Measurements from ENCODE around the gene SLC15A4. TPM values are rescaled to one million over a fixed set of nuclear protein-coding genes. Genes with fewer than 3 reads are reported as not detected.
"Not testable (repeated sequence)": the region's sequence is repeated elsewhere in the genome, so short reads cannot be mapped to it uniquely, and the experiment has no call there.

The SLC15A4 gene
- total and polyA plus RNA-seq, 2 donors (not counting 3 experiments of a cell fraction or from before 2014, with no cell fraction given): 19.6 to 24.5 TPM

- Histone ChIP-seq H3K9me1 (replicated peaks; ENCODE audit: control insufficient read depth, extremely low read depth, insufficient read depth, low read length) (no peaks in the 10 kb centered on the region), H2AFZ (ENCODE audit: low read depth, low read length) (no peak overlapping the region), H3K9me3 (replicated peaks; ENCODE audit: control insufficient read depth, insufficient read depth, low read length) (no peaks in the 10 kb centered on the region), H3K27ac (ENCODE audit: insufficient read depth, low read depth, low read length) (no peak overlapping the region), H3K79me2 (ENCODE audit: control insufficient read depth, insufficient read depth, low read length) (no peaks in the 10 kb centered on the region), H3K4me3 (replicated peaks in 1 of 3; ENCODE audit: insufficient read depth in 1 of 3, low read depth in 1 of 3, low read length in 3 of 3) (no peak overlapping the region), H4K20me1 (replicated peaks; ENCODE audit: control insufficient read depth, extremely low read depth, insufficient read depth, low read length) (no peaks in the 10 kb centered on the region), H3K9ac (replicated peaks; ENCODE audit: extremely low read depth, insufficient read depth, low read length) (no peak overlapping the region), H3K36me3 (ENCODE audit: control insufficient read depth in 2 of 2, extremely low read depth in 1 of 2, insufficient read depth in 2 of 2, low read length in 2 of 2) (no peaks in the 10 kb centered on the region), H3K4me1 (ENCODE audit: control insufficient read depth, extremely low read depth, insufficient read depth, low read length) (no peaks in the 10 kb centered on the region), H3K4me2 (ENCODE audit: insufficient read depth, low read length) (no peak overlapping the region), H3K27me3 (ENCODE audit: control insufficient read depth in 2 of 2, insufficient read depth in 2 of 2, low read length in 2 of 2) (peaks cover 0 to 2% of the 10 kb centered on the region in 2 experiments)
- DNase-seq (ENCODE audit: low read depth, low spot score) (no peak), FAIRE-seq (no peak)
- ChIA-PET POLR2A (no interaction called here), CTCF (no interaction called here)
- dilution Hi-C loops (cut with MboI; ENCODE audit: extremely low pct_ligation_motif_present, low sequenced_read_pairs): no loop called here
- no TSS peak for BruUV-seq (replicated peaks)
- intact Hi-C loops (cut with micrococcal nuclease): no loop called here
- no peak for TF ChIP-seq POLR2AphosphoS5 (IDR thresholded peaks at IDR 0.05; ENCODE audit: insufficient read depth, low read depth, low read length)
- TF ChIP-seq GATA2 (IDR thresholded peaks at IDR 0.05; ENCODE audit: insufficient read depth, insufficient read length, low read depth, low read length): no peak
Measured at GRCh38 chr12:128850400-128850799, 26.6 kb upstream of the SLC15A4 start.

DNA sequence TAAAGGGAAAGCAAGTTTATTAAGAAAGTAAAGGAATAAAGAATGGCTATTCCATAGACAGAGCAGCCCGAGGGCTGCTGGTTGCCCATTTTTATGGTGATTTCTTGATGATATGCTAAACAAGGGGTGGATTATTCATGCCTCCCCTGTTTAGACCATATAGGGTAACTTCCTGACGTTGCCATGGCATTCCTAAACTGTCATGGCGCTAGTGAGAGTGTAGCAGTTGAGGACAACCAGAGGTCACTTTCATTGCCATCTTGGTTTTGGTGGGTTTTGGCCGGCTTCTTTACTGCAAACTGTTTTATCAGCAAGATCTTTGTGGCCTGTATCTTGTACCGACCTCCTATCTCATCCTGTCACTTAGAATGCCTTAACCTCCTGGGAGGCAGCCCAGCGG is 26.0 kb upstream of the SLC15A4 start:
- dilution Hi-C loops (cut with MboI; ENCODE audit: extremely low pct_ligation_motif_present, low sequenced_read_pairs): not testable (repeated sequence)

More for the DNA sequence above, 26.0 kb upstream of the SLC15A4 start:
- FAIRE-seq; H3K9me3 ChIP-seq (replicated peaks; ENCODE audit: control insufficient read depth, insufficient read depth, low read length); H3K9ac ChIP-seq (replicated peaks; ENCODE audit: extremely low read depth, insufficient read depth, low read length); BruUV-seq (replicated peaks); H3K27me3 ChIP-seq (ENCODE audit: control insufficient read depth in 2 of 2, insufficient read depth in 2 of 2, low read length in 2 of 2); H3K36me3 ChIP-seq (ENCODE audit: control insufficient read depth in 2 of 2, extremely low read depth in 1 of 2, insufficient read depth in 2 of 2, low read length in 2 of 2); H2AFZ ChIP-seq (ENCODE audit: low read depth, low read length); H3K79me2 ChIP-seq (ENCODE audit: control insufficient read depth, insufficient read depth, low read length); H4K20me1 ChIP-seq (replicated peaks; ENCODE audit: control insufficient read depth, extremely low read depth, insufficient read depth, low read length); DNase-seq (ENCODE audit: low read depth, low spot score); H3K27ac ChIP-seq (ENCODE audit: insufficient read depth, low read depth, low read length); POLR2A ChIA-PET; CTCF ChIA-PET; H3K4me2 ChIP-seq (ENCODE audit: insufficient read depth, low read length); H3K4me3 ChIP-seq (replicated peaks in 1 of 3; ENCODE audit: insufficient read depth in 1 of 3, low read depth in 1 of 3, low read length in 3 of 3); H3K9me1 ChIP-seq (replicated peaks; ENCODE audit: control insufficient read depth, extremely low read depth, insufficient read depth, low read length); H3K4me1 ChIP-seq (ENCODE audit: control insufficient read depth, extremely low read depth, insufficient read depth, low read length); intact Hi-C loops (cut with micrococcal nuclease): not testable (repeated sequence)

Measured in endothelial cell of umbilical vein (primary cell).